ENCODE results near the gene SLC4A3.

Gene SLC4A3

DNA sequence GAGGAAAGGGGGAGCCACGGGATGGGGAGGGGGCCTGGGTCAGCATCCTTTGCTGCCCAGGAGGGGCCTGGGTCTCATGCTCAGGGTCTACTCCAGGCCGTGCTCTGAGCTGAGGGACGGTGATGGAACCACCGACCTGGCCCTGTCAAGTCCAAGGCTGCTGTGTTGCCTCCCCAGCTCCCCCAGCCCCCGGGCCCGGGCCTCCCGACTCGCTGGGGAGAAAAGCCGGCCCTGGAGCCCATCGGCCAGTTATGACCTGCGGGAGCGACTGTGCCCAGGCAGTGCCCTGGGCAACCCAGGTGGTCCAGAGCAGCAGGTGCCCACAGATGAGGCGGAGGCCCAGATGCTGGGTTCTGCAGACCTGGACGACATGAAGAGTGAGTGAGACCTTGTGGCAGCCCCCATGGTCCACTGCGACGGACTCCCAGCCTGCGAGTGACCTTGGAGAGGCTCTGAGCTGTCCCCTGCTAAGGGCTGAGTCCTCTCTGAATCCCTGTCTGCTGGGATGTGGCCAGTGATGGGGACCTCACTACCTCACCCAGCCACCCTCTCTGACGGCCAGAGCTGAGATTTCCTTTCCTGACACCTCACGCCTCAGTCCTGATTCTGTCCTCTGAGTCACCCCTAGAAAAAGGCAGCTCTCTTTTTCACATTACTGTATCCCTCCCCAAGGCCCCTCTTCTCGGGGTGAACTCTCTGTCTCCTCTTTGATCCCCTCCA lies 2.7 kb downstream of the SLC4A3 start:
- no peak for DNase-seq (ENCODE audit: extremely low spot score)
- no peak for TF ChIP-seq CTBP1 (IDR thresholded peaks at IDR 0.05; ENCODE audit: borderline replicate concordance)
- TF ChIP-seq L3MBTL2 (conservative IDR thresholded peaks at IDR 0.05): no peak
- no peak for TF ChIP-seq BHLHE40 (IDR thresholded peaks at IDR 0.05; ENCODE audit: borderline replicate concordance)
- TF ChIP-seq FOXM1 (IDR thresholded peaks at IDR 0.05; ENCODE audit: borderline replicate concordance): no peak
- TF ChIP-seq ARNT (IDR thresholded peaks at IDR 0.05): no peak
- TF ChIP-seq HDGF (IDR thresholded peaks at IDR 0.05; ENCODE audit: borderline replicate concordance): no peak
- TF ChIP-seq TARDBP (IDR thresholded peaks at IDR 0.05): no peak
- no peak for TF ChIP-seq SP1 (IDR thresholded peaks at IDR 0.05)
- TF ChIP-seq ELF4 (IDR thresholded peaks at IDR 0.05): no peak
- TF ChIP-seq, protein P1, sequence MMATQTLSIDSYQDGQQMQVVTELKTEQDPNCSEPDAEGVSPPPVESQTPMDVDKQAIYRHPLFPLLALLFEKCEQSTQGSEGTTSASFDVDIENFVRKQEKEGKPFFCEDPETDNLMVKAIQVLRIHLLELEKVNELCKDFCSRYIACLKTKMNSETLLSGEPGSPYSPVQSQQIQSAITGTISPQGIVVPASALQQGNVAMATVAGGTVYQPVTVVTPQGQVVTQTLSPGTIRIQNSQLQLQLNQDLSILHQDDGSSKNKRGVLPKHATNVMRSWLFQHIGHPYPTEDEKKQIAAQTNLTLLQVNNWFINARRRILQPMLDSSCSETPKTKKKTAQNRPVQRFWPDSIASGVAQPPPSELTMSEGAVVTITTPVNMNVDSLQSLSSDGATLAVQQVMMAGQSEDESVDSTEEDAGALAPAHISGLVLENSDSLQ (IDR thresholded peaks at IDR 0.05): no peak
- TF ChIP-seq FOXA1 (IDR thresholded peaks at IDR 0.05): no peak
- TF ChIP-seq NFRKB (IDR thresholded peaks at IDR 0.05): no peak
- POLR2A ChIA-PET: interaction anchor here (1.2 kb wide), 1 partner anchor 32 kb away, joined by 4 read pairs; the partner anchor contains the start of gene STK11IP
- CTCF ChIA-PET: interaction anchor here (1.5 kb wide), 1 partner anchor 12 kb away, joined by 3 read pairs; no protein-coding TSS in a partner anchor

DNA sequence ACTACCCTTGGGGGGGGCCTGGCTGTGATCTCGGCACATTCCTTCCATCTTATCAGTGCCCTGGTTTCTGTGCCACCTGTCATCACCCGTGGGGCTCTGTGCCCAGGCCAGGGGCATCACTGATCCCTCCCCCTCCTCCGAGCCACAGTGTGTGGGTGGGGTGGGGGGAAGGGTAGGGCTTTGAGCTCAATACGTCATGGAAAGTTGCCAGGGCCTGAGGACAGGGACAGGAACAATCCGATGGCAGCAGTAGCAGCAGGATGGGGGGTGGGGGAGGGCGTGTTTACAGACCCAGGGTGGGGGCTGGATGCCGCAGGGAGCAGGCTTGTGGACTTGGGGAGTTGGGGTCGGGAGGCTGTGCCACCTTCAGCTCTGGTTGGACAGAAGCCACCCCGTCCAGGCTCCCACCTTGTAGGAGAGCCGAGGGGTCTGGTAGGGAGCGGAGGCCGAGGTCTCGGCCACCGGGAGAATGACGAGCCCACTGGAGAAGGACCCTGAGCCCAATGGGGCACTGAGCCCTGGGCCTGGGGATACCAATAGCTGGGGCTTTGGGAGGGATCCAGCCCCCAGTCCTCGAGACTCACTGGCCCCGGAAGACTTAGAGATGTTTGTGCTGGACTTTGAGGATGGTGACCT lies 3.5 kb downstream of the SLC4A3 start:
- ChIA-PET POLR2A (interaction anchor here (1.2 kb wide), 1 partner anchor 33 kb away, joined by 4 read pairs; the partner anchor contains the start of gene STK11IP), CTCF (interaction anchor here (1.5 to 1.6 kb wide), 2 partner anchors 13 to 90 kb away, joined by 3 to 5 read pairs; no protein-coding TSS in a partner anchor)
- no peak for DNase-seq (ENCODE audit: extremely low spot score)
- TF ChIP-seq NFRKB (IDR thresholded peaks at IDR 0.05) (no peak), ELF4 (IDR thresholded peaks at IDR 0.05) (no peak), BHLHE40 (IDR thresholded peaks at IDR 0.05; ENCODE audit: borderline replicate concordance) (no peak), HDGF (IDR thresholded peaks at IDR 0.05; ENCODE audit: borderline replicate concordance) (no peak), CTBP1 (IDR thresholded peaks at IDR 0.05; ENCODE audit: borderline replicate concordance) (no peak), LEF1 (IDR thresholded peaks at IDR 0.05; ENCODE audit: borderline replicate concordance) (no peak), FOXA1 (IDR thresholded peaks at IDR 0.05) (no peak), ARNT (IDR thresholded peaks at IDR 0.05) (no peak), L3MBTL2 (conservative IDR thresholded peaks at IDR 0.05) (no peak), SP1 (IDR thresholded peaks at IDR 0.05) (no peak), FOXK2 (IDR thresholded peaks at IDR 0.05) (no peak), ZNF384 (IDR thresholded peaks at IDR 0.05) (no peak), FOXM1 (IDR thresholded peaks at IDR 0.05; ENCODE audit: borderline replicate concordance) (no peak), TARDBP (IDR thresholded peaks at IDR 0.05) (no peak)
- TF ChIP-seq, protein P1 (IDR thresholded peaks at IDR 0.05): no peak

DNA sequence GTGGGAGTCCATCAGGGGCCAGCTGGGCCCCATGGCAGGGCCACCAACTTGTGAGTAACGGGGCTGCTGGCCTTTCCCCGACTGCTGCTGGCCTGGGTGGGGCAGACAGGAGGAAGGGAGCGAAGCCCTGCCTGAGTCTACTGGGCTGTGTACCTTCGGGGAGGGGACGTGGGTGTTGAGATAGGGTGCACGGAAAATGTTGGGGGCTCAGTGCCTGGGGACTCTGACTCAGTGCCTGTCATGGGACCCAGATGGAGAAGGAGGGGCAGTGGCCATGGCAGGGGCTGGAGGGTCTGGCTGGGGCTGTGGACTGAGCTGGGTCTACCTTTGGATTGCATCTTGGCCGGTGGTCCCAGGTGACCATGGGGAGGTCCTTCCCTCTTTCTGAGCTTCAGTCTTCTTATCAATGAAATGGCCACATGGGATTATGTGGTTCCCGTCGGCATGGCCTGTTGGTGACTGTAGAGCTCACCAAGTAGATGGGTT lies 4.0 kb downstream of the SLC4A3 start:
- CTCF ChIA-PET: interaction anchor here (1.5 to 1.6 kb wide), 2 partner anchors 14 to 90 kb away, joined by 3 to 5 read pairs; no protein-coding TSS in a partner anchor
- DNase-seq (ENCODE audit: extremely low spot score): no peak
- TF ChIP-seq HDGF (IDR thresholded peaks at IDR 0.05; ENCODE audit: borderline replicate concordance) (no peak), ARNT (IDR thresholded peaks at IDR 0.05) (no peak), CTBP1 (IDR thresholded peaks at IDR 0.05; ENCODE audit: borderline replicate concordance) (no peak), FOXK2 (IDR thresholded peaks at IDR 0.05) (no peak), ZNF384 (IDR thresholded peaks at IDR 0.05) (no peak)
- TF ChIP-seq, protein P1 (IDR thresholded peaks at IDR 0.05): no peak
- POLR2A ChIA-PET: no interaction called here

DNA sequence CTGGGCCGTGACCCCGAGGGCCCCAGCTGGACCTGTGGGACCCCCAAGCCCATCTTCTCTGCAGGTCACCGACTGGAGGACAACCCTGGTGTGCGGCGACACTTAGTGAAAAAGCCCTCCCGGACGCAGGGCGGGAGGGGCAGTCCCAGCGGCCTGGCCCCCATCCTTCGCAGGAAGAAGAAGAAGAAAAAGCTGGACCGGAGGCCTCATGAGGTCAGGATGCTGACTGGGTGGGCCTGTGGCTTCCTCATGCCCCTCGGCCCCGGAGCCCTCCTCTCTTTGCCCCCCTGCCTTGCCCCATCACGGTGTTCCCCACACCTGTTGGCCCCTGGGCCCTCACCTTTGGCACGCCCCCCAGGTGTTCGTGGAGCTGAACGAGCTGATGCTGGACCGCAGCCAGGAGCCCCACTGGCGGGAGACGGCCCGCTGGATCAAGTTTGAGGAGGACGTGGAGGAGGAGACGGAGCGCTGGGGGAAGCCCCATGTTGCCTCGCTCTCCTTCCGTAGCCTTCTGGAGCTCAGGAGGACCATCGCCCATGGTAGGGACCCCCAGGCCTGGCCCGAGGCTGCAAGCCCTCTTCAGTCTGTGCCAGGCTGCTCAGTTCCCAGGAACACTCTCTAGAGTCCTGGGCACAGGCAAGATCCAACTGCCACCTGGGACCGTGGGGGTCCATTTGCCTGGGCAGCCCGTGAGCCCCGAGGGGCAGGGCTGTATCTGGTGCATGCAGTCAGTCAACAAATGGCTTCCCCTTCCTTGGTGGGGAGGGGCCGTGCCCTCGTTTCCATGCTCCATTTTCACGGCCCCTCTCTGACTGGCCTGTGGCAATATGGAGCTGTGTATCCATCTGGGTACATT lies 4.7 kb downstream of the SLC4A3 start:
- DNase-seq (ENCODE audit: extremely low spot score): no peak
- TF ChIP-seq BHLHE40 (IDR thresholded peaks at IDR 0.05; ENCODE audit: borderline replicate concordance) (no peak), SP1 (IDR thresholded peaks at IDR 0.05) (no peak), CTBP1 (IDR thresholded peaks at IDR 0.05; ENCODE audit: borderline replicate concordance) (no peak), FOXK2 (IDR thresholded peaks at IDR 0.05) (no peak), FOXA1 (IDR thresholded peaks at IDR 0.05) (no peak), FOXM1 (IDR thresholded peaks at IDR 0.05; ENCODE audit: borderline replicate concordance) (no peak), SUZ12 (IDR thresholded peaks at IDR 0.05) (no peak), ZNF384 (IDR thresholded peaks at IDR 0.05) (no peak), TARDBP (IDR thresholded peaks at IDR 0.05) (no peak), LEF1 (IDR thresholded peaks at IDR 0.05; ENCODE audit: borderline replicate concordance) (no peak)
- CTCF ChIA-PET: interaction anchor here (1.6 kb wide), 1 partner anchor 91 kb away, joined by 5 read pairs; no protein-coding TSS in a partner anchor
- POLR2A ChIA-PET: no interaction called here

DNA sequence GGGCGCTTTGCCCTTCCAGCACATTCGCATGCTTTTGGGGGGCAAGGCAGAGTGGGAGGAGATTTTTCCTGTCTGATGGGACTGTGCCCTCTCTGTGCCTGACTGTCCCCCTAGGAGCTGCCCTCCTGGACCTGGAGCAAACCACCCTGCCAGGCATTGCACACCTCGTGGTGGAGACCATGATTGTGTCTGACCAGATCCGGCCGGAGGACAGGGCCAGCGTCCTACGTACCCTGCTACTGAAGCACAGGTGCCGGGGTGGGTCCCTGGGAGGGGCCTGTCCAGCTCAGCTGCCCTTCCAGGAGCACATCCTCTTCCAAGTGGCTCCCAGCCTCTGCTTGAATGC lies 5.3 kb downstream of the SLC4A3 start:
- TF ChIP-seq ELF4 (IDR thresholded peaks at IDR 0.05): no peak
- ChIA-PET POLR2A (no interaction called here), CTCF (no interaction called here)
- DNase-seq (ENCODE audit: extremely low spot score): no peak

All from HEK293T (cell line).